Endodermal cell (in vitro differentiated cells): ENCODE measurements around the gene LIX1. TPM values are rescaled to one million over a fixed set of nuclear protein-coding genes. Genes with fewer than 3 reads are reported as not detected.
"Not testable (repeated sequence)": the region's sequence is repeated elsewhere in the genome, so short reads cannot be mapped to it uniquely, and the experiment has no call there.

Source experiments
- DNase-seq: peaks from one replicate; pipeline ENCODE4 v3.0.0-alpha.2; 2017
- H3K27ac ChIP-seq: 2 replicates; pipeline ENCODE4 v1.5.1; 2013; ENCODE audit warnings: mild to moderate bottlenecking, low read depth, low read length, moderate library complexity
- H3K27me3 ChIP-seq: 2 replicates; pipeline ENCODE4 v1.6.1; 2013; ENCODE audit warnings: mild to moderate bottlenecking, low read length, moderate library complexity; ENCODE audit not compliant: insufficient read depth, control insufficient read depth, poor library complexity, severe bottlenecking
- H3K36me3 ChIP-seq: 2 replicates; pipeline ENCODE4 v1.7.0; 2013; ENCODE audit warnings: mild to moderate bottlenecking, low read length, moderate library complexity; ENCODE audit not compliant: control insufficient read depth, insufficient read depth
- H3K4me1 ChIP-seq: one replicate; pipeline ENCODE4 v1.7.0; 2013; ENCODE audit warnings: low read length; ENCODE audit not compliant: control insufficient read depth, insufficient read depth
- H3K4me3 ChIP-seq: 2 replicates; pipeline ENCODE4 v1.5.1; 2013; ENCODE audit warnings: mild to moderate bottlenecking, low read length, moderate library complexity
- H3K9ac ChIP-seq: 2 replicates; pipeline ENCODE4 v1.6.1; 2013; ENCODE audit warnings: mild to moderate bottlenecking, low read length, moderate library complexity; ENCODE audit not compliant: poor library complexity, severe bottlenecking; ENCODE audit errors: extremely low read depth
- H3K9me3 ChIP-seq: 2 replicates; pipeline ENCODE4 v1.6.1; 2013; ENCODE audit warnings: mild to moderate bottlenecking, low read length, moderate library complexity; ENCODE audit not compliant: control insufficient read depth
- H3K27ac Mint-ChIP-seq: 2 replicates; pipeline ENCODE4 v1.8.0; 2020; ENCODE audit warnings: mixed read lengths
- H3K27me3 Mint-ChIP-seq: 2 replicates; pipeline ENCODE4 v1.8.0; 2021; ENCODE audit warnings: mild to moderate bottlenecking, mixed read lengths; ENCODE audit not compliant: insufficient read depth
- H3K36me3 Mint-ChIP-seq: 2 replicates; pipeline ENCODE4 v1.8.0; 2020; ENCODE audit warnings: low read depth, mixed read lengths
- H3K4me1 Mint-ChIP-seq: 2 replicates; pipeline ENCODE4 v1.8.0; 2020; ENCODE audit warnings: mixed read lengths
- H3K4me3 Mint-ChIP-seq: 2 replicates; pipeline ENCODE4 v1.8.0; 2020; ENCODE audit warnings: mild to moderate bottlenecking, moderate library complexity, mixed read lengths
- H3K9me3 Mint-ChIP-seq: 2 replicates; pipeline ENCODE4 v1.8.0; 2020; ENCODE audit warnings: mild to moderate bottlenecking, mixed read lengths
- CTCF ChIP-seq: fragments of 200-600 bp; sonication (generic); conservative IDR thresholded peaks from 2 replicates; pipeline ENCODE4 v1.5.0; 2021; ENCODE audit warnings: antibody characterized with exemption, mild to moderate bottlenecking
- WGBS, 2 experiments: methylation state at CpG; one replicate each; pipeline versions ENCODE4 v1.1.5 to v1.1.7; 2013; ENCODE audit warnings: missing lambda C conversion rate in 2 of 2, mixed read lengths in 1 of 2; ENCODE audit not compliant: insufficient coverage in 1 of 2, insufficient read length in 1 of 2; 5-methylcytosine and 5-hydroxymethylcytosine counted together
- total RNA-seq, 2 donors: library from RNA; stranded (reverse); fragmentation: NEBNext Ultra II Directional in 1 of 2; extraction: Animal tissue kit (Norgen Biotek cat#: 25700) in 1 of 2; gene quantifications; 2 replicates in 1 of 2; 3 replicates in 1 of 2; pipeline ENCODE4 v1.2.1, GENCODE V29; 2021

LIX1 gene
- total RNA-seq, 2 donors from 2014 or later: 0.09 to 0.15 TPM

GRCh38 chr5:97181856-97182545, 39.6 kb upstream of the LIX1 start:
- Histone ChIP-seq H3K27ac (no peak overlapping the region), H3K4me3 (peak overlapping the region; percentile 86), H3K4me1 (no peaks in the 10 kb centered on the region), H3K27me3 (peaks cover 2% of the 10 kb centered on the region), H3K9ac (no peak overlapping the region), H3K9me3 (peaks cover 10% of the 10 kb centered on the region), H3K36me3 (peaks cover 33% of the 10 kb centered on the region)
- WGBS, 2 experiments: 89 to 94% methylated on average over 1 to 4 of the region's 4 CpGs
- H3K4me3 Mint-ChIP-seq: peak overlapping the region; percentile 92
- TF ChIP-seq CTCF: no peak
- H3K27me3 Mint-ChIP-seq: peaks cover 22% of the 10 kb centered on the region
- H3K27ac Mint-ChIP-seq: peak overlapping the region; percentile 99
- peaks cover 38% of the 10 kb centered on the region for H3K36me3 Mint-ChIP-seq
- DNase-seq: no peak
- H3K4me1 Mint-ChIP-seq: peaks cover 6% of the 10 kb centered on the region
- H3K9me3 Mint-ChIP-seq: peaks cover 8% of the 10 kb centered on the region

- not testable (repeated sequence) for DNase-seq, H3K4me3 ChIP-seq, H3K27ac ChIP-seq, H3K27me3 Mint-ChIP-seq, H3K4me1 Mint-ChIP-seq, H3K4me1 ChIP-seq, H3K9me3 Mint-ChIP-seq, H3K9me3 ChIP-seq, H3K27me3 ChIP-seq, H3K9ac ChIP-seq, H3K27ac Mint-ChIP-seq, H3K4me3 Mint-ChIP-seq
- peaks cover 52% of the 10 kb centered on the region for H3K36me3 Mint-ChIP-seq
- WGBS, 2 experiments: 50% methylated on average over 2 of the region's 3 CpGs; no CpG with 5 or more reads in 1 of the 2 experiments
- peaks cover 56% of the 10 kb centered on the region for H3K36me3 ChIP-seq
Observed at GRCh38 chr5:97179457-97179856, 37.0 kb upstream of the LIX1 start.

- TF ChIP-seq CTCF: no peak
- Histone ChIP-seq H3K9ac (no peak overlapping the region), H3K4me1 (no peaks in the 10 kb centered on the region), H3K9me3 (no peaks in the 10 kb centered on the region), H3K27ac (no peak overlapping the region), H3K4me3 (no peak overlapping the region), H3K36me3 (peaks cover 91% of the 10 kb centered on the region), H3K27me3 (no peaks in the 10 kb centered on the region)
- H3K4me3 Mint-ChIP-seq: no peak overlapping the region
- no peaks in the 10 kb centered on the region for H3K9me3 Mint-ChIP-seq
- no peak for DNase-seq
- H3K4me1 Mint-ChIP-seq: no peaks in the 10 kb centered on the region
- peaks cover 45% of the 10 kb centered on the region for H3K36me3 Mint-ChIP-seq
- no peaks in the 10 kb centered on the region for H3K27me3 Mint-ChIP-seq
- no peak overlapping the region for H3K27ac Mint-ChIP-seq
Observed at GRCh38 chr5:97172227-97172626, 29.8 kb upstream of the LIX1 start.

- 94% methylated on average over 3 of the region's 3 CpGs; no CpG with 5 or more reads in 1 of the 2 experiments for WGBS, 2 experiments
- DNase-seq: no peak
- Mint-ChIP-seq H3K9me3 (no peaks in the 10 kb centered on the region), H3K36me3 (peaks cover 43% of the 10 kb centered on the region), H3K27ac (no peak overlapping the region), H3K27me3 (no peaks in the 10 kb centered on the region), H3K4me3 (no peak overlapping the region), H3K4me1 (no peaks in the 10 kb centered on the region)
- Histone ChIP-seq H3K27me3 (no peaks in the 10 kb centered on the region), H3K36me3 (peaks cover 89% of the 10 kb centered on the region), H3K4me1 (no peaks in the 10 kb centered on the region), H3K9me3 (no peaks in the 10 kb centered on the region), H3K27ac (no peak overlapping the region), H3K4me3 (no peak overlapping the region), H3K9ac (no peak overlapping the region)
- no peak for TF ChIP-seq CTCF
Observed at GRCh38 chr5:97171703-97172102, 29.3 kb upstream of the LIX1 start.
